ENCODE data around the gene CELSR1.

The CELSR1 gene

DNA sequence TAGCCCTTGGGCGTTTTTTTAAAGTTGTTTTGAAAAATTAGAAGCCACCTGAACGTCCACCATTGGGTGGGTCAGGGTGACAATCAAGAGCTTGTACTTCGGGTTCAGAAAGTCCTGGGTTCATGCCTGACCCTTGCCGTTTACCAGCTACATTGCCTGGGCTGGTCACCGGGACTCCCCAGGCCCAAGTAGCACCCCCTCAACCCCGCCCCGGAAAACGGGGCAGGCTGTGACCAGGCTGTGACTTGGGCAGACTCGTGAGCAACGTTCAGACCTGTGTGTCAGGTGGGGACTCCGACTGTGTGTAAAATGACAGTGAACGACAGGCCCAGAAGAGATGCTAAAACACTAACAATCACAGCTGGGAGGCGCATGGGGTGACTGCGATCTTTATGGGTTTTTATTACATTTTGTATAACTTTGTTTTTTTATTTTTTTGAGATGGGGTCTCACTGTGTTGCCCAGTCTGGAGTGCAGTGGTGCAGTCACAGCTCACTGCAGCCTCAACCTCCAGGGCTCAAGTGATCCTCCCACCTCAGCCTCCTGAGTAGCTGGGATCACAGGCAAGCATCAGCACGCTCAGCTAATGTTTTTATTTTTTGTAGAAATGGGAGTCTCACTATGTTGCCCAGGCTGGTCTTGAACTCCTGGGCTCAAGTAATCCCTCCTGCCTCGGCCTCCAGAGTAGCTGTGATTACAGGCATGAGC is 145.1 kb downstream of the CELSR1 start:
- DNase-seq: no peak

DNA sequence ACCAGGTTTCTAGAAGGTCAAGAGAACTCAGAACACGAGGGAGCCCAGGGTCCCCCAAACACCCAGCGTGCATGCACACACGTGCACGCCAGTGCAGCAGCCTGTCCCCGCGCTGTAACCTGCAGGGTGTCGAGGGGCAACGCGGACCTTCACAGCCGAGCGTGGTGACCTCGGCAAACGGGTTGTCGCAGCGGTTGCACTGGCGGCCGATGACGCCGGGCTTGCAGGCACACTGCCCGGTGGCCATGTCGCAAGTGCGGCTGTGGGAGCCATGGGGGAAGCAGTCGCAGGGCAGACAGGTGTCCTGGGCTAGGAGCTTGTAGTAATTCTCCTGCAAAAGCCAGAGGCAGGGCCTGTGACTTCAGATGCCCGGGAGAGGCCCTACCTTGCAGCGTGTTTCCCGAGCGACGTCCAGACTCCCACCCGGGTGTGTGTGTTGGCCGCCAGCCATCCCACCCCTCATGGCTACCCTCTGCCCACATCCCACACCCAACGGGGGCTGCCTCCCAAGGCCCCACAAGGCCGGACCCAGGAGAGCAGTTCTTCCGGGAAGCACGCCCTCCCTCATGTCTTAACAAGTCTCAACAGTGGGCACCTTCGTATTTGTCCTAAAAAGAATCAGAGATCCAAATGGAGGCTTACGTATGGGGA is 145.8 kb downstream of the CELSR1 start:
- no peak for DNase-seq

DNA sequence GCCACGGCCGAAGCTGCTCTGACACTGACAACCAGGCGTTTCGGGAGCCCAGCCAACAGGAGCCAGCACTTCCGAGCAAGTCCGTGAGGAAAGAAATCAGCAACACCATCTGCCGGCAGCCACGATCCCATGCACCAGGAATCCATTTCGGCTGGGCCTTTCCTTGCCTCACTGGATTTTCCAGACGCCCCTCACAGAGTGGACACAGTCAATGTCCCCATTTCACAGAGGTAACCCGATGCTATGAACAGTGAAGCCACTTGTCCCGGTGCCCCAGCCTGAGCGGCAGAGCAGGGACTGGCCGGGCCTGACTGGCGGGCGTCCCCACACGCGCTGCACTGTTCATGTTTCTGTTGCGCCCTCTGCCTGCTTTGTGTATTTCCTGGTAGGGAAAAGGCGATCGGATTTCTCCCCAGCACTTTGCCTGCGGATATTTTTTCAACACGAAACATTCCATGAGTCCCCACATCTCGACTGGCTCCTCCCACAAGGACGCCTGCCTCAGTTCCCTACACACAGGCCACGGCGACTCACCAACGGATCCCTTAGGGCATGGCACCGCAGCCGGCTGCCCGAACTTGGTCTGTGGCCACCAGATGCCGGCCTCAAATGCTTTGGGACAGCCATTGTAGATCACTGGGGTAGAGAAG is 146.6 kb downstream of the CELSR1 start:
- no peak for DNase-seq

DNA sequence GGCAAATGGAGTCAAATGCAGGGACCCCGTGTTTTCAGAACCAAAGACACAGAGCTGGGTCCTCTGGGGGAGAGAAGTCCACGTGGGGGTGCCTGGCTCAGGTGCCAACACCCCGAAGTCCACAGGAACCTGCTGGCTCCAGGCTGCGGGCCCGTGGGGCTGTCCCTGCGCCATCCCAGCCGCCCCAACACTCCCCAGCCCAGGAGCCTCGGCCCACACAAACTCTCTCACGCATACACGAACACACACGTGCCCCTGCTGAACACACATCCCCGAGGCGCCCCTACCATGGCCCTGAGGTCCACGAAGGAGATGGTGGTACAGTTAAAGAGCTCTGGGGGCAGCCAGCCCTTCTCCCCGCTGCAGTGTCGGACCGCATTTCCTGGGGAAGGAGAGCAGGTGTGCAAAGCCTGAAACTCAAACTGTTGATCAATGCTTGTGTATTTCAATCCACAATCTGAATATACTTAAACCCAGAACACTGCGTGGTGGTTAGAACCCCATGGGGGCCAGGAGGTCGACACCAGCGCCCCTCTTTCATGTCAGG is 147.2 kb downstream of the CELSR1 start:
- no peak for DNase-seq

DNA sequence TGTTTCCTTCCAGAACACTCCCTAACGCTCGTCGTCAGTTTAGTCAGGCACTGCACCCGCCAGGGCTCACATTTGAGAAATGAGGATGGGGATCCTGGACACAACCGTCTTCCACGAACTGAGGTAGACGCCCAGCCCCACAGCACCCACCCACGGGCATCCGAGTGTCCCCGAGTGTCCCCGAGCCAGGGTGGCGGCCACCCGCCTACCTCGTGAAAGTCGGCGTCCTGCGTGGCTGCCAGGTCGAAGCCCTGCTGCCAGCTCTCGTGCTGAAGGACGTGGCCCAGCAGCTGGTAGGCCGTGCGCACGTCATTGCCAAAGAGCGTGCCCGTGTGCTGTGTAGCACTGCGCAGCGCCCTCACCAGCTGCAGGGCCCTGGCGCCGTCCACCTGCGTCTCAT is 148.3 kb downstream of the CELSR1 start:
- no peak for DNase-seq

DNA sequence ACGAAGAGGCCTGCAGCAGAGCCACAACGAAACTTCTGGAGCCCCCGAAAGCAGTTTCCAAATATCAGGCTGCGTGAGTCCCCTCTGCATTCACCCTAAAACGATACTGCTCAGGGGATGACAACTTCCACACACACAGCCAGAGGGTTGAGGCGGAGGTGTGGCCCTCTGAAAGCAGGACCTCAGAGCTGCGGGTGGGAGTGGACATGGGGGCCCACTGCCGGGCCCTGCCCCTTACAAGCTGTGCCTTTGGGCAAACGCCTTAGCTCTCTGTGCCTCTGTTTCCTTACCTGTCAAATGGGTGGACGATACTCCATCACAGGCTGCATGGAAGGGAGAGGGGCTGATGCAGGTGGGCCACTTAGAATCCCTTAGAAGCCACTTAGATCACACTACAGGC is 148.8 kb downstream of the CELSR1 start:
- DNase-seq: no peak

DNA sequence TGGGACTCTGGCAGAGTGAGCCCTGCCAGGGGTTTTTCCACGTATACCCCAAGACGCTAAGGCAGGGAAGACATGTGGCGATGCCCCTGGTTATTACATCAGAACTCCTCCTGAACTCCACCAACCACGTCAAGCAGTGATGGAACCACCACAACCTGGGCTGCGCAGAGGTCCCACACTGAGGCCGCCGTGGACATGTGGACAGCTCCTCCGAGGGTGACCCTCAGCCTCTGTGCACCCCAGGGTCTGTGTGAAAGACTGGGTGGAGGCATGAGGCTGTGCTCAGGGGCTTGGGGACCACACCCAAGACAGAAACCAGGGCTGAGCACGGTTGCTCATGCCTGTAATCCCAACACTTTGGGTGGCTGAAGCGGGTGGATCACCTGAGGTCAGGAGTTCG is 149.7 kb downstream of the CELSR1 start:
- DNase-seq: no peak

DNA sequence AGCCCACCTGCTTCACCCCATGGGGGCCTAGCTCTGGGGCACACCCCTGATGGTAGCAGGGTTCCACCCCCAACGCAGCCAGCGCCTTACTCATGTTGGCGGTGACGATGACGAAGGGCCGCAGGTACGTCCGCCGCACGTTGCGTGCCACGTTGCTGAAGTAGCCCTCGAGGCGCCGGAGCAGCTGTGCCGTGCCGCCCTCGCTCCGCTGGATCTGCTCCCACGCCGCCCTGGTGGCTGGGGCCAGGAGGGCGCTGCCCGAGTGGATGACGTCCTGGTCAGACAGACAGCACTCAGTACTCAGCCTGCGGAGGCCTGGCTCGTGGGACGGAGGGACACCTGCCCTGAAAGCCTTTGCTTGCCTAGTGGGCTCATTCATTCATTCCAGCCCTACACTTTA is 151.1 kb downstream of the CELSR1 start:
- DNase-seq: no peak

DNA sequence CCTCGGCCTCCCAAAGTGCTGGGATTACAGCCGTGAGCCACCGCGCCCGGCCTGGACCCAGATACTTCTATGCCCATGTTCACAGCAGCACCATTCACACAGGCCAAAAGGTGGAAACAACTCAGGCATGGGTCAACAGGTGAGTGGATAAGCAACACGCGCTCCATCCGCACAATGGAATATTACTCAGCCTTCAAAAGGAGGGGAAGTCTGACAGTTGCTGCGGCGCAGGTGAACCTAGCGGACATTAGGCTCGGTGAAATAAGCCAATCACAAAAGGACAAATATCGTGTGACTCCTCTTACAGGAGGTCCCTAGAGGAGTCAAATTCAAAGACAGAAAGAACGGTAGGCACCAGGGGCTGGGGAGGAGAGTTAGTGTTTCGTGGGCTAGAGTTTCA is 154.9 kb downstream of the CELSR1 start:
- no peak for DNase-seq

DNA sequence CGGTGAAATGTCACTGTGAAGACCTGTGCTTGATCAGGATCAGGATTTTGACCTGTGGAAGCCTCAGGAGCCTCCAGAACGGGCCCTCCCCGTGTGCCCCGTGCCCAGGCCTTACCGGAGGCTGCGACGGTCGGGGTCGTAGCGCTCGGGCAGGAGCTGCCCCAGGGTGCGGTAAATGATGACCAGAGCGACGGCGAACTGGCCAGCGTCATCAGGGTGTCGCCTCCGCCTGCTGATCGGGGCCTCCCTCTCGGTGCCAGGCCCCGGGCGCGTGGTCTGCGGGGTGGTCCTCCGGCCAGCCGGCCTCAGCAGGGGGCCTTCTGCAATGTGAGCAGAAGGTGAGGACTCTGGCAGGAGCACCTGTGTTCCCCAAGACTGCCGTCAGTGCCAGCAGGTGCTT is 155.7 kb downstream of the CELSR1 start:
- DNase-seq: no peak

DNA sequence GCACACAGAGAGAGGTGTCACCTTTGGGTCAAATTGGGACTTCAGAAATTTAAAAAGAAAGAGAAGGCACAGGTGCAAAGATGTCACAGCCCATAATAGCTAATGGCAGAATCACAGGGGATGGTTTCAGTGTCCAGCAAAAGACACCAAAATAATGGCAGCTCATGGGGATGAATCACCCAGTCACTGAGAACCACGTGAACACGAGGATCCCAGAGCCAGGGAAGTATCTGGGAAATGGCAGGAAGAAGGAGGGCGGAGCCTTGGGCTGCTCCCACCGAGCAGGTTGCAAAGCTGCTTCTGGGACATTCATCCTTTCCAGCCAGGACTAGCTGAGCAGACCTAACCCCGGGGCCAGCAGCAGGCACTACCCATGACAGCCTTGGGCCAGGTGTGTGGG is 156.3 kb downstream of the CELSR1 start:
- no peak for DNase-seq

DNA sequence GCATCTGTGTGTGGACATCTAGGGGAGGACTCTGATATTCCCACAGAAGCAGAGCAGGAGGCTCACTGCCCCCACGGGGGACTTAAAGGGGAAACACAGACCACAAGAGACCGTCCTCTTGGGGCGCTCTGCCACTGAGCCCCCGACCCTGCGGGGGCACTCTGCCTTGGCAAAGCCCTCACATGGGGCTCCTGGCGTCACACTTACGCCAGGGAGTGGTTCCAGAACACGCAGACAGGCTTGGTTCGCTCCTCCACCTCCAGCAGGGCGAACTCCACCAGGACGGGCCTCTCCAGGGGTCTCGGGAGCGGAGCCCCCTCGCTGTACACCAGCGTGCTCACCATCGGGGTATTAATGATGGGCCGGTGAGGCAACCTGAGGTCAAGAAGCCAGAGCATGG is 156.8 kb downstream of the CELSR1 start:
- DNase-seq: no peak

DNA sequence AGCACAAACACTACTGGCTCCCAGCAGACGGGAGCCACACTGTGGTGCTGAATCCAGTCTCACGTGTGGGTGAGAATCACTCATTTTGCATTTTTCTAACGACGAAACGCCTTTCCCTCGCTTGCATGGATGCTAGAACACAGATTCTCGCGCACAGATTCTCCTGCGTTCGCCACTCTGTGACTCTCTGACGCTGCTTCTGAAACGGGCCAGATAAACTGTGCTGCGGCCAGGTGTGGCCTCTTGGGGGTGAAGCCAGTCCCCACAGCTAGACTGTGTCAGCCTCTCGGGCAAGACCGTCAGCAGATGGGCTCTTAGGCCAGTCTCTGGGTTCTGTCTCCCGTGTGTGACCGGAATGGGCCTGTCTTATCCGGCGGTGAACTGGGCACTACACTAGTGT is 157.4 kb downstream of the CELSR1 start:
- no peak for DNase-seq

DNA sequence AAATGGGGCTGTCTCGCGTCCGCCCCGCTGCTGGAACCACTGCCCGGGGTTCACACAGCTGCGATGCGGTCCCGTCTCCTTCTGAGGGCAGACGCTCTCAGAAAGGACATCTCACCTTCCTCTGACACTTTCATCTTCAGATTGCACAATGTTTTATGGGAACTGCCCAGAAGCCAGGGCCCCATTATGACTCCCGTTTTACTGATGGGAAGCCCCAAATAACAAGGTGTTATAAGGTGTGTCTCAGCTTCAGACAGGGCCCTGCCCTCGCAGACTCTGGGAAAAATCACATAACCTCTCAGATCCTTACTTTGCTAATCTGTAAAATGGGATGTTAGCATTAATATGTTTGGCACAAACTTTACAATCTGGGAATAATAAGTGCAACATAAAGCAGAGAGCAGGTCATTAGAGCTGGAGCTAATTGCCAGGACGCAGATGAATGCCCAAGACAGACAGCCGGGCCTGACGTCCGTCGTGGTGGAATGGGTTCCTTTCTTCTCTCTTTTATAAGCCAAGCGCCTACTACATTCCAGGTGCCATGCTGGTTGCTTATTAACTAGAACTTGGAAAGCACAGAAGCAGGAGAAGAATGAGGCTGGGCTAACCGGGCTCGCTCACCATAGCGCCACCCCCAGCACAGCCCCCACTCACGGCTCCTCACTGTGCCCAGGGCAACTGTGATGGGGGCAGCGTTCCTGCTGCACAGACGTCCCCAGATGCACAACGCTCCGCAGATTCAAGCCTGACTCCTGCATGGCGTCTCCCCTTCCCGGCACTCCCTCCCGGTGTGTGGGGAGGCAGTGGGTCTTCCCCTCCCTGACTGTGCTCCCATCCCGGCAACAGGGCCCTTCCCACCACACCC is 158.1 kb downstream of the CELSR1 start:
- no peak for DNase-seq

DNA sequence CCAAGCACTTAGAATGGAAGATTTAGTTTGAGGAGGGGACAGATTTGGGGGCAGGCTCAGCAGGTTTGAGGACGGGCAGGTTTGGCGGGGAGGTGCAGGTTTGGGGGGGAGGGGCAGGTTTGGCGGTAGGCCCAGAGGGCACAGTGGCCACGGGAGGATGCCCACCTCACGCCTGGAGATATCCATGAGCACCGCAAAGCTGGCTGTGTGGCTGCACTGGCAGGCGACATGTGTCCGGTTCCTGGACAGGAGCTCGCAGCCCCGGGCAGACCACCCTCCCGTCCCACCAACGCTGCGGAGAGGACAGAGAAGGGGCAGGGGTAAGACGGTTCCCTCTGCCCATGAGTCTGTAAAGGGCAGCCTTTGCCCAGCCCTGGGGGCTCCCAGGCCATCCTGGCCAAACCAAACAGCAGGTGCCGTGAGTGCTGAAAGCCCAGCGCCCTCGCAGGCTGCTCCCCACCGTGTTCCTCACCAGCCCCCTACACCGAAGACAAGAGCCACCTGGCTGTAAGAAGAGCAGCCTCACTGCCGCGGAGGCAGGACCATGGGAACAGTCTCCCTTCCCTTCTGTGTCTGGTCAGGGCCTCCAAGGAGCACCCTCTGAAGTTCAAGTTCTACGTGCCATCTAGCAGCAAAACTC is 158.9 kb downstream of the CELSR1 start:
- no peak for DNase-seq

DNA sequence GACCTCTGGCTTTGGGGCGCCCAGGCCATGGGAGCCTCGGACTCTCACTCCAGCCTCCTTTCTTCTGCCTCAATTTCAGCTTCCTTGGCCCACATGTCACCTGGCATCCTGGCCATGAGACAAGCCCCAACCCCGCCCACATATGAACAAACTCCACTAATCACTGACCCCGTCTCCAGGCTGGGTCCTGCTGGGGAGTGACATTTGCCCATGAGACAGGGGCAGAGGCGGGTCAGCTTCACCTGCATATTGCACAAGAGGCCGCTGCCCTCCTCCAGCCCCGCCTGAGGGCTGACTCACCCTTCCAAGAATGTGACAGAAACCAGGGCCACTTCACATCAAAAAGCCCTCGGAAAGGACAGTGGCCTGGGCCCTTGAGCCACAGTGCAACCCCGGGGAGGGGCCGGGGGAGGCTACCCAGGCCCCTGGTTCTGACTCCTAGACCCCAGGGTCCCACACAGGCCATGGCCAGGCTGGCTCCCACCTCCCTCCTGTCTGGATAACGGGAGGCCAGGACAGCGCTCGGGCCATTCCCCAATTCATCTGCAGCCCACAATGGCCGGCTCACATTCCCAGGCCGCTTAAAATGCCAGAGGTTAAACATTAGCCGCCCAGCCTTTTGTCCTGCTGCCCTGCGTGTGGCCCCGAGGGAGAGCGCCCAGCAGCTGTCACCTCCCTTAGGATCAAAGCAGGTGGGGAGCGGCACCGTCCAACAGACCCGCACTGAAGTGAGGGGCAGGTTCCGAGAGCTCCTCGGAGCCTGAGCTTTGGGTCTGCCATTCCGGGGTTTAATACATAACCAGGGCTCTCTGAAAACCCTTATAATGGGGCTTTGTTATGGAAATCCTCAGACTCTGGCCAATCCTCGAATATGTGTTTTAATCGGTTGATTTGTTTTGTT is 159.6 kb downstream of the CELSR1 start:
- DNase-seq: no peak

DNA sequence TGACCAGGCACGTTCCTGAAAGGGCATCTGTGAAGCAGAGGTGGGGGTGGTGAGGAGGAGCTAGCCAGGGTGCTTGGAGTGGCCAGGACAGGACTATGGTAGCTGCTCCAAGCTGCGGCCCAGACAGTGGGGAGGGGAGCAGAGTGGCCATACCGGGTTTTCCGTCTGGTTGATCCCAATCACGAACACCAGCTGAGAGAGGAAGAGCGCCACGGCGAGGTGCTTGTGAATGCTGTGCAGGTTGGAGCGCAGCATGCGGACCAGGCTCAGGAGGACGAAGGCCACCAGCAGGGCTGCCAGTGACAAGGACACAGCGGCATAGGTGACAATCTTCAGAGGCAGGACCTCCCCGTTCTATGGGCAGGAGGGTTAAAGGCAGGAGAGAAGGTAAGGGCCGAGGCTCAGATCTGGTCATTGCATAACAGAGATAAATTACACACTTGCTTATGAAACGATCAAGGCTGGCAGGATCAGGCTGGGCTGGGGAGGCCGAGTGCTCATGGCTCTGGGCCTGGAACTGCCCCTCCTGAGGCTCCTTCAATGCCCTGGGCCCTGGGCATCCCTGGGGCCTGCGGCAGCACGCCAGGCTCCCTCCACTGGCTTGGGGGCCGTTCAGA is 160.4 kb downstream of the CELSR1 start:
- DNase-seq: no peak

DNA sequence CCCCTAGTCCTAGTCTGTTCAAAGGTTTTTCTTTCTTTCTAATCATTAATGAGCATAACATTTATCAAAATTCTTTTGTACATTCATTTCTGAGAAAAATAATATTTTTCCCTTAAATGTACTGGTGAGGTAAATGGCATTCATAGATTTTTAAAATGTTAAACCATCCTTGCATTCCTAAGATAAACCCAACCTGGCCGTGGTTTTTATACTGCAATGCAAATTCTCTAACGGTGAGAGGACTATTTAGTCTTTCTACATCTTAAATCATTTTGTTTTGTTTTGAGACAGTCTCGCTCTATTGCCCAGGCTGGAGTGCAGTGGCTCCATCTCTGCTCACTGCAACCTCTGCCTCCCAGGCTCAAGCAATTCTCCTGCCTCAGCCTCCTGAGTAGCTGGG is 161.3 kb downstream of the CELSR1 start:
- DNase-seq: no peak

DNA sequence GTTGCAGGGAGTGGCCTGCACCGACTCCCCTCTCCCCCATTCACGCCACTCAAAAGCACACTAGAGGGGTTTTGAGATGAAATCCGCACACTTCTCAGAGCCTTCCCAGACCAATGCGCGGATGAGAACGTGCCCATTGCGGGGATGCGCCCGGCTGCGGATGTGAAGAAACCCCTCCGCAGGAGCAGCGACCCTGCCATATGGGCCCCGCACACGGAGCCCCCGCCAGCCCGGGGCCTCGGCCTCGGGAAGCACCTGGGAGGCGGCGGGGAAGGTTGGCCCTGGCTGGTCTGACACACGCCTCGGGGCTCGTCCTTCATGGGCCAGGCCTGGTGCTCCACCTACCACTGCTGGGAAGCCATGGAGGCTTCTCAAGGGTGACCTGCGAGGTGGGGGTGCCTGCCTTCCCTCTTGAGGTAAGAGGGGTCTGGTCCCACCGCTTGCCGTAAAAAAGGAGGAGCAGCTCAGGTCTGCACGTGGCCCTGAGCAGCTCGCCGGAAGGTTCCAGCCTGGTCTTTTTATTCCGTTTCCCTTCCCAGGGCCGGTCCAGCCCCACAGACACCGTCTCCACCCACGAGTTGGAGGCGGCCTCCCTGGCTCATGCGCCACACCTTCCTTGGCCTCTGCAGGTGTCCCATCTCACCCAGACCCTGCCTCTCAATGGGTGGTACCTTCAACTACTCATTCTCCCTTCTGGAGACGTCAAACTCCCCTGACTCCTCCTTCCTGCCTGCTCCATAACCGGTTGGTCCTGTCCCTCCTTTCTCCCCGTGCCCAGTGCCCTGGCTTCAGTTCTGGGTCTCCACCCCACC is 162.6 kb downstream of the CELSR1 start:
- no peak for DNase-seq

Measured in NCI-H1930 (cell line).